Mesothelial cell of epicardium (in vitro differentiated cells): Measurements from ENCODE around the gene DNAJC18. TPM values are rescaled to one million over a fixed set of nuclear protein-coding genes. Genes with fewer than 3 reads are reported as not detected.

Experiments used
- DNase-seq, 2 experiments: peaks; one replicate each; pipeline ENCODE4 v3.0.0; 2021; ENCODE audit warnings: low spot score in 2 of 2; ENCODE audit not compliant: unreplicated experiment in 2 of 2
- H3K27ac Mint-ChIP-seq: 2 replicates; pipeline ENCODE4 v1.8.0; 2021; ENCODE audit warnings: mixed read lengths
- H3K27me3 Mint-ChIP-seq: 2 replicates; pipeline ENCODE4 v1.8.0; 2021; ENCODE audit warnings: low read depth, mixed read lengths
- H3K36me3 Mint-ChIP-seq: 2 replicates; pipeline ENCODE4 v1.8.0; 2021; ENCODE audit warnings: mixed read lengths
- H3K4me1 Mint-ChIP-seq: 2 replicates; pipeline ENCODE4 v1.8.0; 2021; ENCODE audit warnings: mixed read lengths
- H3K4me3 Mint-ChIP-seq: 2 replicates; pipeline ENCODE4 v1.8.0; 2021; ENCODE audit warnings: mild to moderate bottlenecking, moderate library complexity, mixed read lengths
- H3K9me3 Mint-ChIP-seq: 2 replicates; pipeline ENCODE4 v1.8.0; 2021; ENCODE audit warnings: mixed read lengths
- CTCF ChIP-seq: fragments of 200-600 bp; sonication (generic); IDR thresholded peaks from one replicate; pipeline ENCODE4 v1.5.0; 2021; ENCODE audit warnings: antibody characterized with exemption; ENCODE audit not compliant: unreplicated experiment
- total RNA-seq: library from RNA; stranded (reverse); gene quantifications from 3 replicates; pipeline ENCODE4 v1.2.1, GENCODE V29; 2021

Gene DNAJC18
- total RNA-seq, 1 donor from 2014 or later, result 25.2 TPM

- Mint-ChIP-seq H3K36me3 (peaks cover under 1% of the 10 kb centered on the region), H3K27ac (no peak overlapping the region), H3K4me1 (peaks cover 13% of the 10 kb centered on the region), H3K27me3 (peaks cover 61% of the 10 kb centered on the region), H3K4me3 (peak overlapping the region; percentile 68), H3K9me3 (no peaks in the 10 kb centered on the region)
- TF ChIP-seq CTCF, result peak; percentile 57
- peak in 1 of 2 experiments; percentile 69 for DNase-seq
These were observed 45.1 kb downstream of the DNAJC18 start for GRCh38 chr5:139394123-139394653.

- peak overlapping the region; percentile 68 for H3K4me3 Mint-ChIP-seq
- peaks cover 61% of the 10 kb centered on the region for H3K27me3 Mint-ChIP-seq
- H3K4me1 Mint-ChIP-seq, result peaks cover 13% of the 10 kb centered on the region
- no peak for DNase-seq
- H3K27ac Mint-ChIP-seq, result no peak overlapping the region
- TF ChIP-seq CTCF, result no peak
- H3K9me3 Mint-ChIP-seq, result no peaks in the 10 kb centered on the region
- H3K36me3 Mint-ChIP-seq, result no peaks in the 10 kb centered on the region
These were observed 45.7 kb downstream of the DNAJC18 start for GRCh38 chr5:139393497-139394122.

- DNase-seq, result peak in 1 of 2 experiments; percentile 68
- peak overlapping the region; percentile 68 for H3K4me3 Mint-ChIP-seq
- peaks cover 61% of the 10 kb centered on the region for H3K27me3 Mint-ChIP-seq
- H3K4me1 Mint-ChIP-seq, result peaks cover 13% of the 10 kb centered on the region
- H3K9me3 Mint-ChIP-seq, result no peaks in the 10 kb centered on the region
- H3K27ac Mint-ChIP-seq, result no peak overlapping the region
- no peaks in the 10 kb centered on the region for H3K36me3 Mint-ChIP-seq
- no peak for TF ChIP-seq CTCF
These were observed 46.4 kb downstream of the DNAJC18 start for GRCh38 chr5:139392678-139393496.

GRCh38 chr5:139392324-139392677 lies 47.0 kb downstream of the DNAJC18 start:
- no peak for TF ChIP-seq CTCF
- Mint-ChIP-seq H3K4me3 (no peak overlapping the region), H3K4me1 (peaks cover 13% of the 10 kb centered on the region), H3K36me3 (no peaks in the 10 kb centered on the region), H3K27ac (no peak overlapping the region), H3K27me3 (peaks cover 61% of the 10 kb centered on the region), H3K9me3 (no peaks in the 10 kb centered on the region)
- DNase-seq, result no peak

GRCh38 chr5:139391570-139392323 lies 47.6 kb downstream of the DNAJC18 start:
- peaks cover 58% of the 10 kb centered on the region for H3K27me3 Mint-ChIP-seq
- no peaks in the 10 kb centered on the region for H3K9me3 Mint-ChIP-seq
- no peaks in the 10 kb centered on the region for H3K36me3 Mint-ChIP-seq
- peaks cover 10% of the 10 kb centered on the region for H3K4me1 Mint-ChIP-seq
- no peak overlapping the region for H3K27ac Mint-ChIP-seq
- TF ChIP-seq CTCF, result no peak
- peak overlapping the region; percentile 46 for H3K4me3 Mint-ChIP-seq
- no peak for DNase-seq
